ENCODE measurements around the gene TNFRSF14.
A peak's percentile ranks its signal among the peaks of the same experiment; 100 is the strongest.

TNFRSF14 gene

GRCh38 chr1:2587071-2587859, 31.1 kb downstream of the TNFRSF14 start:
- Histone ChIP-seq H3K4me1 (ENCODE audit: control insufficient read depth in 1 of 2, insufficient read depth in 2 of 2, low read length in 2 of 2) (peaks cover 0 to 34% of the 10 kb centered on the region in 2 donors), H3K4me3 (ENCODE audit: low read depth in 1 of 2, low read length in 2 of 2) (peak overlapping the region; percentile 64 to 82), H3K9me3 (ENCODE audit: control insufficient read depth in 1 of 2, low read length in 2 of 2) (no peaks in the 10 kb centered on the region), H3K27me3 (ENCODE audit: low read depth, low read length) (no peaks in the 10 kb centered on the region), H3K27ac (ENCODE audit: low read length) (no peak overlapping the region), H3K36me3 (ENCODE audit: control insufficient read depth in 1 of 2, insufficient read depth in 2 of 2, low read length in 2 of 2) (peaks cover 0 to 10% of the 10 kb centered on the region in 2 donors)

GRCh38 chr1:2587860-2588571, 31.8 kb downstream of the TNFRSF14 start:
- Histone ChIP-seq H3K27me3 (ENCODE audit: low read depth, low read length) (no peaks in the 10 kb centered on the region), H3K4me1 (ENCODE audit: control insufficient read depth in 1 of 2, insufficient read depth in 2 of 2, low read length in 2 of 2) (peaks cover 0 to 34% of the 10 kb centered on the region in 2 donors), H3K9me3 (ENCODE audit: control insufficient read depth in 1 of 2, low read length in 2 of 2) (no peaks in the 10 kb centered on the region), H3K27ac (ENCODE audit: low read length) (no peak overlapping the region), H3K4me3 (ENCODE audit: low read depth in 1 of 2, low read length in 2 of 2) (peak overlapping the region; percentile 64 to 82), H3K36me3 (ENCODE audit: control insufficient read depth in 1 of 2, insufficient read depth in 2 of 2, low read length in 2 of 2) (peaks cover 0 to 10% of the 10 kb centered on the region in 2 donors)

GRCh38 chr1:2588661-2589430, 32.7 kb downstream of the TNFRSF14 start:
- no peak overlapping the region for H3K4me3 ChIP-seq (ENCODE audit: low read depth in 1 of 2, low read length in 2 of 2)
- no peaks in the 10 kb centered on the region for H3K9me3 ChIP-seq (ENCODE audit: control insufficient read depth in 1 of 2, low read length in 2 of 2)
- H3K27ac ChIP-seq (ENCODE audit: low read length), result no peak overlapping the region
- H3K4me1 ChIP-seq (ENCODE audit: control insufficient read depth in 1 of 2, insufficient read depth in 2 of 2, low read length in 2 of 2), result peaks cover 0 to 31% of the 10 kb centered on the region in 2 donors
- peaks cover 0 to 10% of the 10 kb centered on the region in 2 donors for H3K36me3 ChIP-seq (ENCODE audit: control insufficient read depth in 1 of 2, insufficient read depth in 2 of 2, low read length in 2 of 2)
- no peaks in the 10 kb centered on the region for H3K27me3 ChIP-seq (ENCODE audit: low read depth, low read length)

GRCh38 chr1:2589431-2590232, 33.5 kb downstream of the TNFRSF14 start:
- no peak overlapping the region for H3K4me3 ChIP-seq (ENCODE audit: low read depth in 1 of 2, low read length in 2 of 2)
- H3K9me3 ChIP-seq (ENCODE audit: control insufficient read depth in 1 of 2, low read length in 2 of 2), result no peaks in the 10 kb centered on the region
- H3K27ac ChIP-seq (ENCODE audit: low read length), result no peak overlapping the region
- peaks cover 0 to 28% of the 10 kb centered on the region in 2 donors for H3K4me1 ChIP-seq (ENCODE audit: control insufficient read depth in 1 of 2, insufficient read depth in 2 of 2, low read length in 2 of 2)
- peaks cover 0 to 10% of the 10 kb centered on the region in 2 donors for H3K36me3 ChIP-seq (ENCODE audit: control insufficient read depth in 1 of 2, insufficient read depth in 2 of 2, low read length in 2 of 2)
- no peaks in the 10 kb centered on the region for H3K27me3 ChIP-seq (ENCODE audit: low read depth, low read length)

- no peak overlapping the region for H3K27ac ChIP-seq (ENCODE audit: low read length)
- peaks cover 0 to 10% of the 10 kb centered on the region in 2 donors for H3K36me3 ChIP-seq (ENCODE audit: control insufficient read depth in 1 of 2, insufficient read depth in 2 of 2, low read length in 2 of 2)
- H3K9me3 ChIP-seq (ENCODE audit: control insufficient read depth in 1 of 2, low read length in 2 of 2), result no peaks in the 10 kb centered on the region
- no peaks in the 10 kb centered on the region for H3K27me3 ChIP-seq (ENCODE audit: low read depth, low read length)
- peaks cover 0 to 19% of the 10 kb centered on the region in 2 donors for H3K4me1 ChIP-seq (ENCODE audit: control insufficient read depth in 1 of 2, insufficient read depth in 2 of 2, low read length in 2 of 2)
- no peak overlapping the region for H3K4me3 ChIP-seq (ENCODE audit: low read depth in 1 of 2, low read length in 2 of 2)
Observed at GRCh38 chr1:2590233-2591141, 34.3 kb downstream of the TNFRSF14 start.

- Histone ChIP-seq H3K36me3 (ENCODE audit: control insufficient read depth in 1 of 2, insufficient read depth in 2 of 2, low read length in 2 of 2) (peaks cover 0 to 10% of the 10 kb centered on the region in 2 donors), H3K4me3 (ENCODE audit: low read depth in 1 of 2, low read length in 2 of 2) (no peak overlapping the region), H3K4me1 (ENCODE audit: control insufficient read depth in 1 of 2, insufficient read depth in 2 of 2, low read length in 2 of 2) (peaks cover 0 to 18% of the 10 kb centered on the region in 2 donors), H3K27me3 (ENCODE audit: low read depth, low read length) (no peaks in the 10 kb centered on the region), H3K9me3 (ENCODE audit: control insufficient read depth in 1 of 2, low read length in 2 of 2) (no peaks in the 10 kb centered on the region), H3K27ac (ENCODE audit: low read length) (no peak overlapping the region)
Observed at GRCh38 chr1:2591233-2591580, 35.0 kb downstream of the TNFRSF14 start.

- Histone ChIP-seq H3K27ac (ENCODE audit: low read length) (no peak overlapping the region), H3K36me3 (ENCODE audit: control insufficient read depth in 1 of 2, insufficient read depth in 2 of 2, low read length in 2 of 2) (peaks cover 0 to 10% of the 10 kb centered on the region in 2 donors), H3K27me3 (ENCODE audit: low read depth, low read length) (no peaks in the 10 kb centered on the region), H3K4me3 (ENCODE audit: low read depth in 1 of 2, low read length in 2 of 2) (no peak overlapping the region), H3K9me3 (ENCODE audit: control insufficient read depth in 1 of 2, low read length in 2 of 2) (no peaks in the 10 kb centered on the region), H3K4me1 (ENCODE audit: control insufficient read depth in 1 of 2, insufficient read depth in 2 of 2, low read length in 2 of 2) (peaks cover 0 to 18% of the 10 kb centered on the region in 2 donors)
Observed at GRCh38 chr1:2591581-2592261, 35.5 kb downstream of the TNFRSF14 start.

- H3K4me1 ChIP-seq (ENCODE audit: control insufficient read depth in 1 of 2, insufficient read depth in 2 of 2, low read length in 2 of 2), result peaks cover 0 to 10% of the 10 kb centered on the region in 2 donors
- H3K27me3 ChIP-seq (ENCODE audit: low read depth, low read length), result no peaks in the 10 kb centered on the region
- H3K4me3 ChIP-seq (ENCODE audit: low read depth in 1 of 2, low read length in 2 of 2), result no peak overlapping the region
- no peak overlapping the region for H3K27ac ChIP-seq (ENCODE audit: low read length)
- no peaks in the 10 kb centered on the region for H3K9me3 ChIP-seq (ENCODE audit: control insufficient read depth in 1 of 2, low read length in 2 of 2)
- peaks cover 0 to 10% of the 10 kb centered on the region in 2 donors for H3K36me3 ChIP-seq (ENCODE audit: control insufficient read depth in 1 of 2, insufficient read depth in 2 of 2, low read length in 2 of 2)
Observed at GRCh38 chr1:2592672-2593071, 36.5 kb downstream of the TNFRSF14 start.

- Histone ChIP-seq H3K27me3 (ENCODE audit: low read depth, low read length) (no peaks in the 10 kb centered on the region), H3K9me3 (ENCODE audit: control insufficient read depth in 1 of 2, low read length in 2 of 2) (peaks cover 0 to 4% of the 10 kb centered on the region in 2 donors), H3K4me1 (ENCODE audit: control insufficient read depth in 1 of 2, insufficient read depth in 2 of 2, low read length in 2 of 2) (peaks cover 0 to 6% of the 10 kb centered on the region in 2 donors), H3K27ac (ENCODE audit: low read length) (no peak overlapping the region), H3K36me3 (ENCODE audit: control insufficient read depth in 1 of 2, insufficient read depth in 2 of 2, low read length in 2 of 2) (peaks cover 0 to 10% of the 10 kb centered on the region in 2 donors), H3K4me3 (ENCODE audit: low read depth in 1 of 2, low read length in 2 of 2) (no peak overlapping the region)
Observed at GRCh38 chr1:2593251-2593878, 37.2 kb downstream of the TNFRSF14 start.

Data from muscle layer of duodenum (tissue), 2 donors.